CD14-positive monocyte (primary cell): ENCODE data around the gene CPNE4. TPM values are rescaled to one million over a fixed set of nuclear protein-coding genes. Genes with fewer than 3 reads are reported as not detected.
A peak's percentile ranks its signal among the peaks of the same experiment; 100 is the strongest.
"Not testable (repeated sequence)": the region's sequence is repeated elsewhere in the genome, so short reads cannot be mapped to it uniquely, and the experiment has no call there.

Experiments
- DNase-seq, 3 donors: peaks; one replicate each; pipeline ENCODE4 v3.0.0-alpha.2; 2011 to 2022
- H2AFZ ChIP-seq: 2 replicates; pipeline ENCODE4 v1.6.0; 2012; ENCODE audit warnings: mild to moderate bottlenecking, low read depth, low read length, inconsistent platforms; ENCODE audit not compliant: insufficient read depth, poor library complexity, severe bottlenecking
- H3K27ac ChIP-seq, 2 donors: 1 replicate in 1 of 2; 2 replicates in 1 of 2; pipeline ENCODE4 v1.5.1; 2012 to 2013; ENCODE audit warnings: low read length in 2 of 2, control low read depth in 1 of 2, inconsistent platforms in 1 of 2, low read depth in 1 of 2, mild to moderate bottlenecking in 1 of 2
- H3K27me3 ChIP-seq, 2 donors: one replicate each; pipeline versions ENCODE4 v1.6.0 to v1.6.1; 2011 to 2013; ENCODE audit warnings: low read length in 2 of 2; ENCODE audit not compliant: control insufficient read depth in 2 of 2, insufficient read depth in 2 of 2
- H3K36me3 ChIP-seq, 2 donors: replicated peaks in 1 of 2; 1 replicate in 1 of 2; 2 replicates in 1 of 2; pipeline versions ENCODE4 v1.5.1 to v1.6.1; 2012 to 2013; ENCODE audit warnings: low read length in 2 of 2, control low read depth in 1 of 2, inconsistent platforms in 1 of 2, mild to moderate bottlenecking in 1 of 2; ENCODE audit not compliant: insufficient read depth in 2 of 2, control insufficient read depth in 1 of 2
- H3K4me1 ChIP-seq, 2 donors: 1 replicate in 1 of 2; 2 replicates in 1 of 2; pipeline versions ENCODE4 v1.5.1 to v1.6.1; 2012 to 2013; ENCODE audit warnings: low read length in 2 of 2, control low read depth in 1 of 2, inconsistent platforms in 1 of 2, mild to moderate bottlenecking in 1 of 2, moderate library complexity in 1 of 2; ENCODE audit not compliant: insufficient read depth in 2 of 2, control insufficient read depth in 1 of 2
- H3K4me2 ChIP-seq: replicated peaks from 2 replicates; pipeline ENCODE3; 2012; ENCODE audit warnings: low read length, moderate library complexity, mild to moderate bottlenecking; ENCODE audit not compliant: poor library complexity, severe bottlenecking; ENCODE audit errors: extremely low read depth
- H3K4me3 ChIP-seq, 3 experiments: fragments of 200-600 bp in 1 of 3; sonication (generic) in 1 of 3; replicated peaks in 1 of 3; 1 replicate in 2 of 3; 2 replicates in 1 of 3; pipeline ENCODE4 v1.5.1; 2011 to 2013; ENCODE audit warnings: low read length in 3 of 3, mild to moderate bottlenecking in 3 of 3, control low read depth in 2 of 3, low read depth in 2 of 3, inconsistent platforms in 1 of 3, moderate library complexity in 1 of 3
- H3K79me2 ChIP-seq: 2 replicates; pipeline ENCODE4 v1.6.0; 2012; ENCODE audit warnings: mild to moderate bottlenecking, control low read depth, inconsistent platforms, low read length, moderate library complexity; ENCODE audit not compliant: insufficient read depth
- H3K9ac ChIP-seq: 2 replicates; pipeline ENCODE4 v1.6.0; 2017; ENCODE audit warnings: low read length, mild to moderate bottlenecking; ENCODE audit not compliant: insufficient read depth, poor library complexity, severe bottlenecking
- H3K9me3 ChIP-seq, 2 donors: replicated peaks in 1 of 2; 1 replicate in 1 of 2; 2 replicates in 1 of 2; pipeline versions ENCODE4 v1.5.1 to v1.6.1; 2012 to 2013; ENCODE audit warnings: low read length in 2 of 2, control low read depth in 1 of 2; ENCODE audit not compliant: control insufficient read depth in 1 of 2, insufficient read depth in 1 of 2
- H4K20me1 ChIP-seq: 2 replicates; pipeline ENCODE4 v1.6.0; 2012; ENCODE audit warnings: mild to moderate bottlenecking, low read length, control low read depth, moderate library complexity; ENCODE audit not compliant: insufficient read depth
- H3K27ac Mint-ChIP-seq, 7 donors: one replicate each; pipeline ENCODE4 v1.8.0; 2020; ENCODE audit warnings: mild to moderate bottlenecking in 7 of 7, mixed read lengths in 7 of 7, moderate library complexity in 6 of 7, inconsistent platforms in 2 of 7
- H3K27me3 Mint-ChIP-seq, 3 donors: one replicate each; pipeline ENCODE4 v1.8.0; 2021 to 2022; ENCODE audit warnings: low read depth in 3 of 3, mild to moderate bottlenecking in 3 of 3, mixed read lengths in 3 of 3, moderate library complexity in 3 of 3, inconsistent platforms in 1 of 3
- H3K36me3 Mint-ChIP-seq, 2 donors: one replicate each; pipeline ENCODE4 v1.8.0; 2020; ENCODE audit warnings: mixed read lengths in 2 of 2, inconsistent platforms in 1 of 2, mild to moderate bottlenecking in 1 of 2
- H3K4me1 Mint-ChIP-seq: one replicate; pipeline ENCODE4 v1.8.0; 2020; ENCODE audit warnings: mild to moderate bottlenecking, mixed read lengths
- H3K4me3 Mint-ChIP-seq, 2 donors: one replicate each; pipeline ENCODE4 v1.8.0; 2020; ENCODE audit warnings: mild to moderate bottlenecking in 2 of 2, mixed read lengths in 2 of 2, moderate library complexity in 1 of 2
- H3K9me3 Mint-ChIP-seq, 7 donors: one replicate each; pipeline ENCODE4 v1.8.0; 2020 to 2022; ENCODE audit warnings: mixed read lengths in 7 of 7, mild to moderate bottlenecking in 6 of 7, moderate library complexity in 6 of 7, inconsistent platforms in 2 of 7
- CTCF ChIP-seq: fragments of 200-600 bp; IDR thresholded peaks from one replicate; pipeline ENCODE4 v1.8.0; 2022; ENCODE audit warnings: antibody characterized with exemption, mild to moderate bottlenecking
- WGBS: methylation state at CpG from one replicate; pipeline ENCODE4 v1.1.5; 2013; ENCODE audit warnings: missing lambda C conversion rate; ENCODE audit not compliant: insufficient coverage; 5-methylcytosine and 5-hydroxymethylcytosine counted together
- intact Hi-C, 2 donors: fragments of 100-400 bp; cut with micrococcal nuclease; formaldehyde crosslinking; loops; one replicate each; pipeline versions ENCODE4 v1.15.0 to v1.15.1; 2023
- polyA plus RNA-seq, 3 donors: library from polyadenylated mRNA; depleted of rRNA in 1 of 3; unstranded in 2 of 3; stranded (reverse) in 1 of 3; fragments of 300-500 nt in 2 of 3; fragments of >200 nt in 1 of 3; fragmentation: Illumina TruSeq in 2 of 3; gene quantifications; 1 replicate in 2 of 3; 2 replicates in 1 of 3; pipeline ENCODE4 v1.2.3, GENCODE V29; 2012 to 2021

The CPNE4 gene
- polyA plus RNA-seq, 3 donors, result not detected

GRCh38 chr3:131972550-131972949 lies 62.3 kb downstream of the CPNE4 start:
- H3K36me3 Mint-ChIP-seq, result no peaks in the 10 kb centered on the region
- H4K20me1 ChIP-seq, result no peaks in the 10 kb centered on the region
- no peak for DNase-seq
- peaks cover 0 to 4% of the 10 kb centered on the region in 2 donors for H3K27me3 ChIP-seq
- 83% methylated on average over 2 of the region's 4 CpGs for WGBS
- TF ChIP-seq CTCF, result no peak
- no peak overlapping the region for H3K9ac ChIP-seq
- peaks cover 3% of the 10 kb centered on the region for H3K4me1 Mint-ChIP-seq
- H3K9me3 Mint-ChIP-seq, result peaks cover 0 to 5% (median 2%) of the 10 kb centered on the region in 7 donors
- peaks cover 3 to 6% (median 5%) of the 10 kb centered on the region in 3 donors for H3K27me3 Mint-ChIP-seq
- no peak overlapping the region for H3K27ac ChIP-seq
- no peak overlapping the region for H2AFZ ChIP-seq
- no peaks in the 10 kb centered on the region for H3K9me3 ChIP-seq
- H3K4me3 Mint-ChIP-seq, result no peak overlapping the region
- H3K4me2 ChIP-seq, result no peak overlapping the region
- H3K79me2 ChIP-seq, result no peaks in the 10 kb centered on the region
- H3K4me1 ChIP-seq, result no peaks in the 10 kb centered on the region
- no peak overlapping the region for H3K4me3 ChIP-seq
- no peaks in the 10 kb centered on the region for H3K36me3 ChIP-seq
- H3K27ac Mint-ChIP-seq, result no peak overlapping the region
- intact Hi-C loops, result no loop called here

- intact Hi-C loops, result no loop called here
- H3K9me3 ChIP-seq, result no peaks in the 10 kb centered on the region
- no peaks in the 10 kb centered on the region for H3K36me3 ChIP-seq
- Mint-ChIP-seq H3K36me3 (no peaks in the 10 kb centered on the region), H3K27me3 (peaks cover 3 to 6% (median 5%) of the 10 kb centered on the region in 3 donors), H3K4me1 (peaks cover 3% of the 10 kb centered on the region), H3K9me3 (peaks cover 0 to 5% (median 2%) of the 10 kb centered on the region in 7 donors), H3K27ac (no peak overlapping the region), H3K4me3 (no peak overlapping the region)
- no peak for DNase-seq
- H2AFZ ChIP-seq, result no peak overlapping the region
- no peaks in the 10 kb centered on the region for H3K79me2 ChIP-seq
- peaks cover 0 to 4% of the 10 kb centered on the region in 2 donors for H3K27me3 ChIP-seq
- H3K9ac ChIP-seq, result no peak overlapping the region
- H4K20me1 ChIP-seq, result no peaks in the 10 kb centered on the region
- no peak overlapping the region for H3K4me2 ChIP-seq
- TF ChIP-seq CTCF, result no peak
- no peak overlapping the region for H3K27ac ChIP-seq
- no peak overlapping the region for H3K4me3 ChIP-seq
- 92% methylated on average over 2 of the region's 3 CpGs for WGBS
- no peaks in the 10 kb centered on the region for H3K4me1 ChIP-seq
Measured at GRCh38 chr3:131972091-131972490, 62.7 kb downstream of the CPNE4 start.

- H3K9ac ChIP-seq, H3K9me3 ChIP-seq, H3K79me2 ChIP-seq, H4K20me1 ChIP-seq, H3K27ac ChIP-seq, H3K36me3 Mint-ChIP-seq, H3K4me2 ChIP-seq, H3K4me3 ChIP-seq, DNase-seq, H3K4me3 Mint-ChIP-seq, intact Hi-C loops, H2AFZ ChIP-seq, H3K27me3 ChIP-seq, H3K36me3 ChIP-seq: not testable (repeated sequence)
- Mint-ChIP-seq H3K9me3 (peaks cover 10 to 21% (median 13%) of the 10 kb centered on the region in 7 donors), H3K4me1 (peaks cover 27% of the 10 kb centered on the region), H3K27me3 (peaks cover 2 to 14% (median 6%) of the 10 kb centered on the region in 3 donors), H3K27ac (peak overlapping the region in 1 of 7 donors; percentile 58)
- 63% methylated on average over 3 of the region's 8 CpGs for WGBS
- peaks cover 23 to 25% of the 10 kb centered on the region in 2 donors for H3K4me1 ChIP-seq
Measured at GRCh38 chr3:131963442-131963841, 71.4 kb downstream of the CPNE4 start.
